Keratinocyte (primary cell): ENCODE data around the gene MOSMO.

Experiments
- CTCF ChIP-seq, 3 experiments: IDR thresholded peaks in 1 of 3; conservative IDR thresholded peaks in 1 of 3; optimal IDR thresholded peaks in 1 of 3; 2 replicates in 2 of 3; 3 replicates in 1 of 3; pipeline versions ENCODE3 to v1.5.1; 2011; ENCODE audit warnings: low read length in 3 of 3, mild to moderate bottlenecking in 3 of 3, moderate library complexity in 2 of 3, control low read depth in 1 of 3, inconsistent platforms in 1 of 3; ENCODE audit not compliant: insufficient read depth in 2 of 3; ENCODE audit errors: extremely low read depth in 1 of 3
- EZH2 ChIP-seq: IDR thresholded peaks from one replicate; pipeline ENCODE4 v1.6.1; 2012; ENCODE audit warnings: inconsistent platforms, mild to moderate bottlenecking, low read length, moderate library complexity

- TF ChIP-seq CTCF (optimal IDR thresholded peaks at IDR 0.05 in 1 of 3, IDR thresholded peaks at IDR 0.05 in 1 of 3, conservative IDR thresholded peaks at IDR 0.05 in 1 of 3; ENCODE audit: extremely low read depth in 1 of 3, insufficient read depth in 2 of 3, low read length in 3 of 3): no peak
- TF ChIP-seq EZH2: no peak
Measured at GRCh38 chr16:22013486-22013885, 5.6 kb downstream of the MOSMO start.
